ENCODE results near the gene KMT2E.

The KMT2E gene

GRCh38 chr7:105084581-105084980 lies 70.6 kb downstream of the KMT2E start:
- DNase-seq: no peak

- DNase-seq: no peak
These were observed 72.8 kb downstream of the KMT2E start for GRCh38 chr7:105086850-105087249.

DNA sequence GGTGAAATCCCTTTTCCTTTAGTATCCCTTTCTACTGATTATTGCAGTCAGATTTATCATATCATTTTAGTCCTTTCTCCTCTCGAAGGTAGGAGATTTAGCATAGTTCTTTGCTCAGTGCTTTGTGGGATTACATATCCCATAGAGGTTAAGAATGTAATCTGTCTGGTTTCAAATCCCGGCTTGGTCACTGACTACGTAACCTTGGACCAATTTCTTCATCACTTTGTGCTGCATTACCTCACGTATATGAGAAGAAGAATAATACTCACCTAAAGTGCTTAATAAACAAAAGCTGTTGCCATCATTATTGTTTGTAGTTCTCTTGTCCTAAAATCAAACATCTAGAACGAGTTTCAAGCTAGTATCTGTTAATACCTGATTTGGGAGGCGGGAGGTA lies 74.0 kb downstream of the KMT2E start:
- no peak for DNase-seq

GRCh38 chr7:105088456-105088855 lies 74.5 kb downstream of the KMT2E start:
- no peak for DNase-seq

DNA sequence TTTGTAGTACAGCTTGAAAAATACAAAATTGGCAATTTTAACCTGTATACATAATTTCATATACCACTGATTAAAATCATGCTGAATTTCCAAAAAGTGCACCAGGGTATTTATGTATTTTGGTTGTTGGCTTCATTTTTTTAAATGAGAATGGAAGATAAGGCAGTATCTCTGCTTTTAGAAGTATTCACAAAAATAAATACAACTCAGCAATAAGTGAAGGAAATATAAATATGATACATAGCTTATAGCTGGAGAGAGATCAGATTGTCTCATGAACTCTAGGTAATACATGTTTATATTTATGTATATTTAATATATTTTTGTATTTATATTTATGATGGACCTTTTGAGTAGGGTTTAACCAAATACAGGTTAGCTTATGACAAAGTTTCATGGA lies 81.0 kb downstream of the KMT2E start:
- no peak for DNase-seq

- no peak for DNase-seq
These were observed 82.3 kb downstream of the KMT2E start for GRCh38 chr7:105096306-105096705.

GRCh38 chr7:105097619-105098018 lies 83.6 kb downstream of the KMT2E start:
- no peak for DNase-seq

GRCh38 chr7:105098863-105099515 lies 85.0 kb downstream of the KMT2E start:
- no peak for DNase-seq

DNA sequence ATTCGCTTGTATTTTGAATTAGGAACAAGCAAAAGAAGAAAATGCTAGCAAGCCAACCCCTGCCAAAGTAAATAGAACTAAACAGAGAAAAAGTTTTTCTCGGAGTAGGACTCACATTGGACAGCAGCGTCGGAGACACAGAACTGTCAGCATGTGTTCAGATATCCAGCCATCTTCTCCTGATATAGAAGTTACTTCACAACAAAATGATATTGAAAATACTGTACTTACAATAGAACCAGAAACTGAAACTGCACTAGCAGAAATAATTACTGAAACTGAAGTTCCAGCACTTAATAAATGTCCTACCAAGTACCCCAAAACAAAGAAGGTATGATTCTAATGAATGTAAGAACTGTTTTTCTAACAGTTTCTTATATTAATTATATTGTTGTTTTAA lies 87.9 kb downstream of the KMT2E start:
- DNase-seq: no peak

DNA sequence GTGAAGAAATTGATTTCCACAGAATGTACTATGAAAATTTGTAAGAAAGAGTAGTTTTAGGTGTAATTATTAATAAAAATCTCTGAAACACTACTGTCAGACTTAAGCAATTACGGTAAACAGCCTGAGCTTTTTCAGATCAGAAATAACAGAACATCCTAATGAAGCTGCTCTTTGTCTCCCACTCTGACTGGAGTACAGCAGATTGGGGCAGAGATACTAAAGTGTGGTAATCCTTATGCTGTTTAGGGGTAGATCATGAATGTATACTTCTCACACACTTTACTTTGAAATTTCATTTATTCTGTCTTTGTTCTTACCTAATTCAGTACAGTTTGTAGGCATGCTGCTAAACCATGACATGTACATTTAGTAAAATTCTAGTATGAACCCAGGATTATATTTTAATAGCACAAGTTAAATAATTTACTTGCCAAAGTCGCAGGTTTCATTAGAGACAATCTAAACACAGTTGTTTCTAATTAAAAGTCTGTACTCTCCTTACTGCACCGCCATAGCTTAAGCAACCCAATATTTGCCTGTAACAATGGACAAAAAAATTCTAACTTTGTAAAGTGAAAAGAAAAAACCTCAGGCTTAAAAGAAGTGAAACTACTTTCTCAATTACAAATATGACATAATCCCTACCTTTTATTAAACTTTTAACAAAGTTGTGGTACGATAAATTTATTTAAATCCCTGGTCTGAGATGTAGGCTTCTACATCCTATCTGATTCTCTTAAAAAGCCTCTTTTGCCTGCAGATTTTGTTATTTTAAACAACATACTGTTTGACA lies 88.8 kb downstream of the KMT2E start:
- DNase-seq: no peak

GRCh38 chr7:105105579-105105978 lies 91.6 kb downstream of the KMT2E start:
- no peak for DNase-seq

GRCh38 chr7:105106473-105106872 lies 92.5 kb downstream of the KMT2E start:
- DNase-seq: no peak

DNA sequence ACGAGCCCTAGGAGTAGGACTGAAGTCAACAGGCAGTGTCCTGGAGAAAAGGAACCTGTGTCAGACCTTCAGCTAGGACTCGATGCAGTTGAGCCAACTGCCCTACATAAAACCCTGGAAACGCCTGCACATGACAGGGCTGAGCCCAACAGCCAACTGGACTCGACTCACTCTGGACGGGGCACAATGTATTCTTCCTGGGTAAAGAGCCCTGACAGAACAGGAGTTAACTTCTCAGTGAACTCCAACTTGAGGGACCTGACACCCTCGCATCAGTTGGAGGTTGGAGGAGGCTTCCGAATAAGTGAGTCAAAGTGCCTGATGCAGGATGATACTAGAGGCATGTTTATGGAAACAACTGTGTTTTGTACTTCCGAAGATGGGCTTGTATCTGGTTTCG lies 93.5 kb downstream of the KMT2E start:
- DNase-seq: no peak

DNA sequence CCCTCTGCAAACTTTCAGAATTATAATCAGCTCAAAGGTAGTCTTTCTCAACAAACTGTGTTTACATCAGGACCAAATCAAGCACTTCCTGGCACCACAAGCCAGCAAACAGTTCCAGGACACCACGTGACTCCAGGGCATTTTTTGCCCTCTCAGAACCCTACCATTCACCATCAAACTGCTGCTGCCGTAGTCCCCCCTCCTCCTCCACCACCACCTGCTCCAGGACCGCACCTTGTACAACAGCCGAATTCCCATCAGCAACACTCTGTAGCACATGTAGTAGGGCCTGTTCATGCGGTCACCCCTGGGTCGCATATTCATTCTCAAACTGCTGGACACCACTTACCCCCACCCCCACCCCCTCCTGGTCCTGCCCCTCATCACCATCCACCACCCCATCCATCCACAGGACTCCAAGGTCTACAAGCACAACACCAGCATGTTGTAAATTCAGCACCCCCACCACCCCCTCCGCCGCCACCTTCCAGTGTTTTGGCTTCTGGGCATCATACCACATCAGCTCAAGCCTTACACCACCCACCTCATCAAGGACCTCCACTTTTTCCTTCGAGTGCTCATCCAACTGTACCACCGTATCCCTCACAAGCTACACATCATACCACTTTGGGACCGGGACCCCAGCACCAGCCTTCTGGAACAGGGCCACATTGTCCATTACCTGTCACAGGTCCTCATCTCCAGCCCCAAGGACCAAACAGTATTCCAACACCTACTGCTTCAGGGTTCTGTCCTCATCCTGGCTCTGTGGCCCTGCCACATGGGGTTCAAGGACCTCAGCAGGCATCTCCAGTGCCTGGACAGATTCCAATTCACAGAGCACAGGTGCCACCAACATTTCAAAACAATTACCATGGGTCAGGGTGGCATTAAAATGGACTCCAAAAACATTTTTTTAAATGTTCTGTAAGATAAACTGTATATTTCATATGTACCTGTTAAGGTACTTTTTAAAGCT lies 98.7 kb downstream of the KMT2E start:
- DNase-seq: no peak

DNA sequence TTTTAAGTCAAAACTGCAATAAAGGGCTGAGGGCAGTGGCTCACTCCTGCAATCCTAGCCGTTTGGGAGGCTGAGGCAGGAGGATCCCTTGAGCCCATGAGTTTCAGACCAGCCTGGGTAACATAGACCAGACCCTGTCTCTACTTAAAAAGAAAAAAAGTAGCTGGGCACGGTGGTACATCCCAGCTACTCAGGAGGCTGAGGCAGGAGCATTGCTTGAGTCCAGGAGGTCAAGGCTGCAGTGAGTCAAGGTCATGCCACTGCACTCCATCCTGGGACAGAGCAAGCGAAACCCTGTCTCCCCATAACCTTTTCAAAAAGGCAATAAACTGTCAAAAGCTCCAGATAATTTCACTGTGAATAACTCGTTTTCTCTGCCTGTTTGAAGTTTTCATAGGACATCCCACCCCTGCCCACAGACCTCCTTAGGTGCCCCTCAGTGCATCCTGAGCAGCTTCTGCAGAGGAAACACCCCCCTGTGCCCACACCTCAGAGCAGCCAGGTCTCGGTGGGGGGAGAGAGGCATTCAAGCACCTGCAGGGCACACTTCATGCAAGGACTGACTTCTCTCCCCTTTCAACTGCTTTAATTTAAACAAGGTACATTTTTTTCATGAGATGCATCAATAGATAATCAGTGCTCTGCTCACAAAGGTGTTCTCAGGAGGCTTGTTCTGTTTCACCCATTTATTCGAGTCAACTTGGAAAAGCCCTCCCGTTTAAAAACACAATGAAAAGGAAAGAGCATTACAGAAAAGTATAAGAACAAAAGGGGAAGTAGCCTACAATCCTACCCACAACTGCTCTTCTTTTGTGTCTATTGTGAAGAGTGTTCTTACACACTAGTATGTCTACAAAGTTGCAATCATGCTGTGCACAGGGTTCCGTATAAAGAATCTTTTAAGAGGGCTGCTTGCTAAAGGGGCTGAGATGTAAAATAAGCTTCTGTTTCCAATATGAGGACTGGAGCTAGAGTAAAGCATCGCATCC lies 104.9 kb downstream of the KMT2E start:
- no peak for DNase-seq

- DNase-seq: no peak
These were observed 108.6 kb downstream of the KMT2E start for GRCh38 chr7:105122619-105123018.

GRCh38 chr7:105125745-105126144 lies 111.7 kb downstream of the KMT2E start:
- no peak for DNase-seq

DNA sequence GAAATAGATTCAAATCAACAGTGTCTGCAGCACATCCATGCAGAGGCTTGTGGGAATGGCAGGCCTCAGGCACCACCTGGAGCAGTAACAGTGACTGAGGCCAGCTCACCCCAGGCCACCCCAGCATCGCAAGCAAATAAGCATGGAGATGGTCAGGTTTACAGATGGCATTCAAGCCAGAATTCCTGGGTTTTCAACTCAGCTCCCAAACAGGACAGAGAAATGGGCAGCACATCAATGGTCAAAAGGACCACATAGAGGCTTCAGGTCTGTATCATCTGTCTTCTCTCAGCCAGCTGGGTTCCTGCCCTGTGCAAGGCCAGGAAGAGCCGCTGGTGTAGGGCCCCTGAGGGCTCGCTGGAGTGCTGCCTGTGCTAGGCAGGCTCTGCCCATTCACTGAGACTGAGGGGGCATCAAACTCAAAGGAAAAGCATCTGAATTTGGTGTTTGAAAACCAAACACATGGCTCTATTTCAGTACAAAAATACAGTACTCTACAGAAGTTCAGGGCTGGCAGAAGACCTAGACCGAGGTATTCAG lies 112.5 kb downstream of the KMT2E start:
- no peak for DNase-seq

DNA sequence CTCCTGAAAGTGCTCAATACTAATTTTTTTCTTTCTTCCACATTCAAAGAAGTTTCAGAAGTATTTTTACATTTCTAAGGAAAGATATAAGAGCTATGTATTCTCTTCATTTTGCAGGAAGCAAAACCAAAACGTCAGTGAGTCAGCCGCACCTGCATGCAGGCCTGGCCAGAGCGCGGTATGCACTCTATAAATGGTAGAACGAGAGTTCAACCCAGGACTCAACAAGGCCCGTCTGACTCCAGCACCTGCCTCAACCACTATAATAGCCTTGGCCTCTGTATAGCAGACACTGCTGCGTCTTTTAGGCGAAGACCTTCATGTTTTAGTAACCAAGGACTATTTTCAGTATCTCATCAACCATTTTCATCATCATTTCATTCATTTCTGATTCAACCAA lies 113.2 kb downstream of the KMT2E start:
- DNase-seq: no peak

GRCh38 chr7:105130048-105130447 lies 116.0 kb downstream of the KMT2E start:
- no peak for DNase-seq

GRCh38 chr7:105130580-105130979 lies 116.6 kb downstream of the KMT2E start:
- DNase-seq: no peak

Data from CD4-positive, alpha-beta T cell treated with Interleukin-17A for 4 hours (primary cell).